GM04504 (cell line): ENCODE data around the gene GRIFIN.

Experiments
- DNase-seq: peaks from one replicate; pipeline ENCODE4 v3.0.0-alpha.2; 2012; ENCODE audit warnings: low read depth

Gene GRIFIN

DNA sequence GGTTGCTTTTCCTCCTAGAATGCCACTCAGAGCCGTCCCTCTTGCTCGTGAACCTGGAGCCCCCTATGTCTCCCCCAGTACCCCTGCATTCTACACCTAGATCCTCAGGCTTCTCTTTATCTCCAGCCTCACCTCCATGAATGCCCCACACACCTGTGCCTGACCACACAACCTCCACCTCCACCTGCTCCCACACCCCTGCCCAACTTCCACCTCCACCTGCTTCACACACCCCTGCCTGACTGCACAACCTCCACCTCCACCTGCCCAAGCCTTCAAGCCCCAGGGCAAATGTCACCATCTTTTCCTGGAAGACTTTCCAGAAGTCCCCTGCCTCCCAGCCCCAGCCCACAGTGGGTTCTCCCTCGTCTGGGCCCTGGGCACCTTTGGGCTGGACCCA lies 36.5 kb upstream of the GRIFIN start:
- no peak for DNase-seq

GRCh38 chr7:2512179-2512661 lies 36.0 kb upstream of the GRIFIN start:
- no peak for DNase-seq

DNA sequence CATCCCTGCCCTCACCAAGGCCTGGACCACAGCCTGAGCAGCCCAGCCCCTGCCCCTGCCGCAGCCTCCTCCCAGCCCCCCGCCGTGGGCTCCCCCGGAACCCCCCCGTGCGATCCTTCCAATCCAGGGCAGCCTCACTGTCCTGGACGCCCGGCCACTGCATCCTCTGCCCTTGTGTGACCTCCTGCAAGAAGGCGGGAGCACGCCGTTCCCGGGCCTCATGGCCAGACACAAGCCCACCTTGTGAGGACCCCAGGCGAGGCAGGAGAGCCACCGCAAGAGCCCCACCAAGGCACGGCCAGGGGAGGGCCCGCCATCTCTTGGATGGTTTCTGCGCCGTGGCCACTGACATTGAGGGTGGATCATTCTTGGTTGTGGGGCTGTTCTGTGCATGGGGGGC lies 35.6 kb upstream of the GRIFIN start:
- no peak for DNase-seq

DNA sequence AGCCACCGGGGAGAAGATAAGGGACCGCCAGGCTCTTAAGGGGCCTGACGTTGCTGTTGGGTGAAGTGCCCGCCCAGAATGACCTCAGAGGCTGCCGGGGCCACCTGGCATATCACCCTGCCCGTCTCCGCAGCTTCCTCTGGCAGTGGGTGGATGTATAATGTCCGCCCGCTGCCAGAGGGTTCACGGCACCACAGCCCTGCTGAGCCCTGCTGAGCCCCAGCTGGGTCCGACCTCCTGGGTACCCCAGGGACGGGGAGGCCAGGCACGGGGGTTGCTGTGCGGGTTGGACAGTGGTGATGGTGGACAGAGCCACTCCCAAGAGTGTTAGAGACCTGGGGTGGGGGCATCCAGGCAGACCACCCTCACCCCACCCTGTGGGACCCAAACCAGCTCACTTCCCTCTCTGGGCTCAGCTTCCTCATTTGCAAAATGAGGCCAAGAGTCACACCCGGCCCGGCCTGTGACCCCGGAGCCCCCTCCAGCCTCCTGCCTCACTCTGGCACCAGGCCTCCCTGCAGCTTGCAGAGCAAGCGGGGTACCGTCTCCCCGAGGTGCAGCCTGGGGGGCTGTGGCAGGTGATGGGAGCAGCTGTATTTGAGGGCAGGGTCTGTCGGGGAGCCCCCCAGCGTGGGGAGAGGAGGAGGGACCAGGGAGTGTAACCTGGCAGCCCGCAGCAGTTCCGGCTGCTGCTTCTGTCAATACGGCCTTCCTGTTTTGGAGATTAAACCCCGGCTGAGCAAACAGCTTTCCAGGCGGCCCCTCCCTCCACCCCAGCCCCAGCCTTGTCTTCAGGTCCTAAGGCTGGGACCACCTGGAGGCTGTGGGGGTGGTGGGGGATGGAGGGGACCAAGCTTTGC lies 34.9 kb upstream of the GRIFIN start:
- no peak for DNase-seq

DNA sequence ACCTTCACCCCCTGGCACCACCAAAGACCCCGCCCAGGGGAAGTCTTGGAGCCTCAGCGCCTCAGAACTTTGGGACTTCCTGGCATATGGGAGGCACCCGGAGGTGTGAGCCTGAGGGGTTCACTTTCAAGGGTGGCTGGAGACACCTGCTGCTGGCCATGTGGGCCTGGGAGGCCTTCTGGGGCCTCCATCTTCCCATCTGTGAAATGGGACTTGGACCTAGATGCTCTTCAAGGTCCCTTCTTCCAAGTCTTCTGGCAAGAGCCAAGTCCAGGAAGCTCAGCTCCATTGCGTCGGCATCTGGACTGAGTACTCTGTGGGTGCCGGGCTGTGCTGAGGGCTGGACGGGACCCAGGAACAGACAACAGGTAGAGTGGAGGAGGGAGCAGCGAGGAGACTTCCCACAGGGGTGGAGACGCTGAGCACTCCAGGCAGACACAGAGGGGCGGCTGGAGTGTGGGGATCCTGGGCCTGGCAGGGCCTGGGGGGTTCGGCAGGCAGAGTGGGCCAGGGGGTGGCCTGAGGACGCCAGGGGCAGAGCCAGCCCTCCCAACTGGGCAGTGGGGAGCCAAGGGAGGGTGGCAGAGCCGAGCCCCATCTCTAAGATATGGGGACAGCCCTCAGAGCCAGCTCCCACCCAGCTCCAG lies 34.1 kb upstream of the GRIFIN start:
- DNase-seq, result no peak

GRCh38 chr7:2509298-2509906 lies 33.2 kb upstream of the GRIFIN start:
- no peak for DNase-seq

- peak; percentile 58 for DNase-seq
Measured at GRCh38 chr7:2508327-2509215, 32.4 kb upstream of the GRIFIN start.

GRCh38 chr7:2507917-2508306 lies 31.7 kb upstream of the GRIFIN start:
- no peak for DNase-seq

DNA sequence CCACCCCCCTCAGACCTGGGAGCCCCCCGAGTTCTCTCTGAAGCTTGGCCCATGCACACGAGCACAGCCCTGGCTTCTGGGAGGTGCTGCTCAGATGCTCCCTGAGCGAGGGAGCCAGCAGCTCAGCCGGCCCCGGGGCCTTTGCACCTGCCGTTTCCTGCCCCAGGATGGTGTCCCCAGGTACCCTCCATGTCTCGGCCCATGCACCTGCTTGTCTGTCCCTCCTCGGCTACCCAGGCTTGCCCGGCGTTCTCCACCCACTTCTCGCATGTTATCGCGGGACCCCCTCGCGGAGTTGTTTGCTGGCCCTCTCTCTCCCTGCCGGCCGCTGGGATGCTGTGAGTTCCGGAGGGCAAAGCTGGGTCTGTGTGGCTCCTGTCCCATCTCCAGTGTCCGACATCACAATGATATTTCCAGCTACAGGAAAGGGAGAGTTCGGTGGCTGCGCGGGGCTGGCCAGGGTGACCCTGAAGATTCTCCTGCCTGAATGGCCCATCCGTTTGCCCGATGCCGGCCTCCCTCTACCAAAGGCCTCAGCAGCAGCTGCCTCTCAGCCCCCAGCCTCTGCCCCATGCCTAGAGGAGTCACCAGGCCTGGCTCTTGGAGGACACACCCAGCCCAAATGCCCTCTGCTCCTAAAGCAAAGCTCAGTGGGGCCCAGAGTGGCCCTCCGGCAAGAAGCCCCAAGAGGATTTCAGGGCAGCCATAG lies 31.2 kb upstream of the GRIFIN start:
- no peak for DNase-seq

GRCh38 chr7:2505401-2505800 lies 29.2 kb upstream of the GRIFIN start:
- no peak for DNase-seq

- no peak for DNase-seq
Measured at GRCh38 chr7:2504889-2505375, 28.7 kb upstream of the GRIFIN start.

DNA sequence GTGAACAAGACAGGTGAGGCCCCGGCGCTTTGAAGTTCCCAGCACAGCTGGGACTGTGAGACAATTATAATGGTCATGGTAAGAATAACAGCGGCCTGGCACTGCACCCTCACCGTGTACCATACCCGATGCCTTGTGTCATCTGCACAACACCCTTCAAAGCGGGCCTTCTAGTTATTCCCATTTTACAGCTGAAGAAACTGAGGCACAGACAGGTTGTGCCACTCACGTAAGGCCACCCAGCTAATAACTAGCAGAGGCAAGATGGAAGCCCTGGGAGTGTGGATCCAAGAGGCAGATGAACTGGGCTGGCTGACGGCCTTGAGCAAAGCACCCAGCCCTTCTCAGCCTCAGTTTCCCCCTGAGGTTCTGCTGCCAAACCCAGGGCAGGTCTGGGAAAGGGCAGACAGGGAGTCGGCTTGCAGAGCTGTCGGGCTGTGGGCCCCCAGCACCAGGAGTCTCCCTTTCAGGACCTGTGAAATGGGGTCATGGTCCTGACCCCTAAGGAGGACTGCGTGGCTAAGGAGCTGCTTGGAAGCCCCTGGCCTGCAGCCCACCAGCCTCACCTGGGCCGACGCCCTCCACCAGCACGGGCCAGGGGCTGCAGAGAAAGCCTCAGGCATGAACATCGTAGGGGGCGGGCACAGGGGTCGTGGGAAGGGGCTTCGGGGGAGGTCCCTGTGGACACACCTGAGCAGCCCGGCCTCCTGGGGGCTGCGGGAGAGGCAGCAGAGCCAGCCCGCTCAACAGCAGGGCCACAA lies 28.1 kb upstream of the GRIFIN start:
- DNase-seq, result no peak

DNA sequence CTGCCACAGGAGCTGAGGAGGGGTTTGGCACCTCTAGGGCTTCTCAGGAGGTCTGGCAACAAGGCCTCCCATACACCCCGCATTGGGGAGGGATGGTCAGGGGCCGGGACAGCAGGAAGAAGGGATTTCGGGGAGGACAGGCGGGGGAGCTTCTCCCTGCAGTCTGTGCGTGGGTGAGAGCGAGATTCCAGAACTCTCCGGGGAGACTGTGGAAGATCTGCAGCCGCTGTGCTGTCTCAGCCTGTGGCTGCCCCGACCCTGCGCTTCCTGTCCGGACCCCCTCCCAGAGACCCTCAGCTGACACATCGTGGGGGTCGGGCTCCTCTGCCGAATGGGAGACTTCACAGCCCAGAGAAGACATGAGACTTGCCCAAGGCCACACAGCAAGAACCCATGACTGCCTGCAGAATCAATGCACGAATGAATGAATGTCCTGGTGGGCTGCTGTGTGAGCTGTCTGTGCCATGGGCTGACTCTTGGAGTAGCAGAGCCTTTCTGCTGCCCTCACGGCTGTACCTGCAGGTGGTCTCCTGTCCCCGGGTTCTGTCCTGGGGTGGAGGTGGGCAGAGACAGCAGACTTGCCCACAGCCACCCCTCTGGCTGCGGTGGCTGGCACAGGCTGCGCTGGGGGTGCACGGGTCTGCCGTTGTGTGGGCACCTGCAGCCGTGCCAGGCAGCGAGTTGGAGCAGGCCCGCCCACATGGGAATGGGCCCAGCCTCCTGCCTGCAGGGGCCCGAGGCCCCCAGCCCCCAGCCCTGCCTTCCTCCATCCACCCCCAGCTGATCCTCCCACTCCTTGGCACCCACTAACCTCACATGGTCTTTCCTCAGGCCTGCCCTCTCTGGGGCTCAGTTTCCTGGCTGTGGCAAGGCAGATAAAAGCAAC lies 27.1 kb upstream of the GRIFIN start:
- no peak for DNase-seq

GRCh38 chr7:2502647-2502966 lies 26.4 kb upstream of the GRIFIN start:
- DNase-seq, result no peak

DNA sequence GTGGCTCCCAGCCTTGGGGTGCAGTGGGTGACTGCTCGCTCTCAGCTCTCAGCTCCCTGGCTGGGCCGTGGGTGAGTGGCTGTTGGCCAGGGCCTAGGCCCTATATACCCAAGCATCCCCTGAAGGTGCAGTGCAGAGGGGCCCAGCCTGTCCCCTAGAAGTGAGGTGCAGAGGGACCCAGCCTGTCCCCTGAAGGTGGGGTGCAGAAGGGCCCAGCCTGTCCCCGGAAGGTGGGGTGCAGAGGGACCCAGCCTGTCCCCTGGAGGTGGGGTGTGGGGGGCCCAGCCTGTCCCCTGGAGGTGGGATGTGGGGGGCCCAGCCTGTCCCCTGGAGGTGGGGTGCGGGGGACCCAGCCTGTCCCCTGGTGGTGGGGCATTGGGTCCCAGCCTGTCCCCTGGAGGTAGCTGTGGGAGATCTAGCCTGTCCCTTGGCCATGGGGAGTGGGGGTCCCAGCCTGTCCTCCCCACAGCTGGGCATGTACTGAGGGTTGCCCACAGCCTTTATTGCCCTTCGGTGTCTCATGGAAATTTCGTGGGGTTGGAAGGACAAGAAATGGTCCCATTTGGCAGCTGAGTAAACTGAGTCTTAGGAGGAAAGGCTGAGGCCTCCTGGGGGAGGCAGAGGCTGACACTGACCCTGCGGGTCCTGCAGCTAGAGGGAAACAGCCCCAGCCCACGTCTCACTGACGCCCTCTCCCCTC lies 25.9 kb upstream of the GRIFIN start:
- no peak for DNase-seq

- DNase-seq, result no peak
Measured at GRCh38 chr7:2500701-2501100, 24.5 kb upstream of the GRIFIN start.

DNA sequence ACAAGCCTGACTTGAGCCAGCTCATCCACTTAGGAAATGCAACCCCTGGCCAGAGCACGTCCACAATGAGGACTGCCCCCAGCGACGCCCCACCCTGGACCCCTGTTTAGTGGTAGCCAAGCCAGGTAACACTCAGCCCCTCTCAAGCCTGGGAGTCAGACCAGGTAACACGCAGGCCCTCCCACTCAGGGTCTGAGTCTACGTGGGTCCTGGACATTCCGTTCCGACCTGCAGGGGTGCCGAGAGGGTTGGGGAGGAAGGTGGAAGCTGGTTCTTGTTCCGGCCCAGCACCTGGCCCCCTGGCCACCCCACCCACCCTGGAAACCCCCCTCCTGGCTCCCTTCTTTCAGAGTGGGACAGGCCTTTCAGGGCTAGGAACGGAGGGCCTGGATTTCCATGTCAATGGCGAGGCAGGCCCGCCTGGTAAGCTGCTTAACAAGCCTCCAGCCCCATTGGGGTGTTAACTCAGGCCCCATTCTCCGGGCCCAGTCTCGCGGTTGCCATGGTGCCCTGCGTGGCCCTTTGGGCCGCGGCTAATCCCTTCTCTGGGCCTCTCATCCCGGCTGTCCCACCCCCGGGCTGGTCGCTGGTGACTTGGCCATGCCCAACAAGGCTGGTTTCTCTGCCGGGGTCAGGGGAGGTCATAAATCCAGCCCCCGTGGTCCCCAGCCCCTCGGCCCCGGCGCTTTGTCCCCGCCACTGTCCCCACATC lies 23.7 kb upstream of the GRIFIN start:
- no peak for DNase-seq

GRCh38 chr7:2499181-2499580 lies 23.0 kb upstream of the GRIFIN start:
- no peak for DNase-seq
